Lung (tissue), 12 donors: ENCODE measurements around the gene PFDN6. TPM values are rescaled to one million over a fixed set of nuclear protein-coding genes. Genes with fewer than 3 reads are reported as not detected.
"Not testable (repeated sequence)": the region's sequence is repeated elsewhere in the genome, so short reads cannot be mapped to it uniquely, and the experiment has no call there.

Experiments
- ATAC-seq: fragments of 200-7000 bp; cut with Tn5 transposase; one replicate; pipeline ENCODE4 v1.9.1; 2020; ENCODE audit warnings: moderate number of reproducible peaks; ENCODE audit not compliant: insufficient read depth, low FRiP score
- DNase-seq, 3 donors: peaks; one replicate each; pipeline ENCODE4 v3.0.0-alpha.2; 2013 to 2017
- H3K27ac ChIP-seq, 2 donors: one replicate each; pipeline ENCODE4 v1.5.1; 2013; ENCODE audit warnings: mild to moderate bottlenecking in 2 of 2, moderate library complexity in 2 of 2, control low read depth in 1 of 2, inconsistent platforms in 1 of 2, low read depth in 1 of 2, low read length in 1 of 2
- H3K27me3 ChIP-seq, 3 donors: one replicate each; pipeline ENCODE4 v1.5.1; 2013; ENCODE audit warnings: low read length in 2 of 3; ENCODE audit not compliant: control insufficient read depth in 3 of 3, insufficient read depth in 3 of 3
- H3K36me3 ChIP-seq, 4 donors: one replicate each; pipeline ENCODE4 v1.5.1; 2013; ENCODE audit warnings: low read length in 4 of 4, mild to moderate bottlenecking in 1 of 4, moderate library complexity in 1 of 4; ENCODE audit not compliant: control insufficient read depth in 4 of 4, insufficient read depth in 4 of 4
- H3K4me1 ChIP-seq, 5 donors: one replicate each; pipeline ENCODE4 v1.5.1; 2013; ENCODE audit warnings: low read length in 5 of 5, mild to moderate bottlenecking in 2 of 5, moderate library complexity in 1 of 5; ENCODE audit not compliant: control insufficient read depth in 5 of 5, insufficient read depth in 5 of 5
- H3K4me3 ChIP-seq: one replicate; pipeline ENCODE4 v1.5.1; 2013; ENCODE audit warnings: mild to moderate bottlenecking, control low read depth, moderate library complexity
- H3K9ac ChIP-seq, 2 donors: one replicate each; pipeline ENCODE4 v1.5.1; 2013; ENCODE audit warnings: low read length in 2 of 2, control low read depth in 1 of 2; ENCODE audit not compliant: insufficient read depth in 1 of 2
- H3K9me3 ChIP-seq, 4 donors: one replicate each; pipeline ENCODE4 v1.5.1; 2013; ENCODE audit warnings: low read length in 3 of 4, mild to moderate bottlenecking in 1 of 4, moderate library complexity in 1 of 4; ENCODE audit not compliant: control insufficient read depth in 4 of 4, insufficient read depth in 3 of 4
- WGBS, 2 donors: extraction: QIAGEN DNeasy Blood & Tissue Kit; methylation state at CpG; one replicate each; pipeline ENCODE4 v1.1.7; 2013; 5-methylcytosine and 5-hydroxymethylcytosine counted together
- polyA plus RNA-seq, 2 donors: library from polyadenylated mRNA; stranded (reverse); fragments of 200-250 nt; gene quantifications; one replicate each; pipeline ENCODE4 v1.2.1, GENCODE V29; 2013
- total RNA-seq, 2 donors: library from RNA; depleted of rRNA in 1 of 2; stranded (reverse); fragments of >200 nt in 1 of 2; gene quantifications; one replicate each; pipeline ENCODE4 v1.2.1, GENCODE V29; 2014 to 2021
- TF ChIP-seq, protein P1 (sequence below): IDR thresholded peaks from 2 replicates; pipeline ENCODE4 v1.5.1; 2012; ENCODE audit warnings: mild to moderate bottlenecking; ENCODE audit errors: control extremely low read depth, extremely low read depth
- donor health status: control.
- donor health status: control.
- donor health status: Bipolar disorder and iron deficiency.
- donor health status: healthy.
- donor health status: DM: yes; HTN: yes; CAD: no.

The PFDN6 gene
- total and polyA plus RNA-seq, 4 donors = 21.8 to 377 (median 77.7) TPM

DNA sequence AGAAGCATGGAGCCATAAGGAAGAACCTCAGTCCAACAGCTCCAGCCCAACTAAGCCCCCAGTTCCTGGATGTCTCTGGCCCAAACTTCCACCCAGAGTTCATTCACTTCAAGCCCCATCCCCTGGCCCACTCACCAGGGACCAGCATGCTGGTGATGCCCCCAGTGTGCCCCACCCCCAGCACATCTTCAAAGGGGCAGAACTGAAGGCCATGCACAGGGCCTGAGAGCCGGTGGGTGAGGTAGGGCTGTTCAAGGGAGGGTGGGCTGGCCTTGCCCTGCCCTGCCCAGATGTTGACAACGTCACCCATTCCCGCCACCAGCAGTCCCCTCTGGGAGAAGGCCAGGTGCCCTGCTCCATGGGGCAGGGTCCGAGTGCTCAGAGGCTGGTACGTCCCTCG is 8.9 kb upstream of the PFDN6 start:
- ATAC-seq (no peak), DNase-seq (no peak)
- peaks cover 0 to 1% (median 0%) of the 10 kb centered on the region in 4 donors for H3K9me3 ChIP-seq
- WGBS, 2 donors = 88 to 97% methylated on average over 6 of the region's 6 CpGs
- peaks cover 0 to 14% (median 6%) of the 10 kb centered on the region in 5 donors for H3K4me1 ChIP-seq
- peaks cover 8 to 36% (median 11%) of the 10 kb centered on the region in 4 donors for H3K36me3 ChIP-seq
- no peak overlapping the region for H3K4me3 ChIP-seq
- no peak overlapping the region for H3K9ac ChIP-seq
- no peak overlapping the region for H3K27ac ChIP-seq
- H3K27me3 ChIP-seq = no peaks in the 10 kb centered on the region
- TF ChIP-seq, protein P1, sequence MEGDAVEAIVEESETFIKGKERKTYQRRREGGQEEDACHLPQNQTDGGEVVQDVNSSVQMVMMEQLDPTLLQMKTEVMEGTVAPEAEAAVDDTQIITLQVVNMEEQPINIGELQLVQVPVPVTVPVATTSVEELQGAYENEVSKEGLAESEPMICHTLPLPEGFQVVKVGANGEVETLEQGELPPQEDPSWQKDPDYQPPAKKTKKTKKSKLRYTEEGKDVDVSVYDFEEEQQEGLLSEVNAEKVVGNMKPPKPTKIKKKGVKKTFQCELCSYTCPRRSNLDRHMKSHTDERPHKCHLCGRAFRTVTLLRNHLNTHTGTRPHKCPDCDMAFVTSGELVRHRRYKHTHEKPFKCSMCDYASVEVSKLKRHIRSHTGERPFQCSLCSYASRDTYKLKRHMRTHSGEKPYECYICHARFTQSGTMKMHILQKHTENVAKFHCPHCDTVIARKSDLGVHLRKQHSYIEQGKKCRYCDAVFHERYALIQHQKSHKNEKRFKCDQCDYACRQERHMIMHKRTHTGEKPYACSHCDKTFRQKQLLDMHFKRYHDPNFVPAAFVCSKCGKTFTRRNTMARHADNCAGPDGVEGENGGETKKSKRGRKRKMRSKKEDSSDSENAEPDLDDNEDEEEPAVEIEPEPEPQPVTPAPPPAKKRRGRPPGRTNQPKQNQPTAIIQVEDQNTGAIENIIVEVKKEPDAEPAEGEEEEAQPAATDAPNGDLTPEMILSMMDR = no peak

DNA sequence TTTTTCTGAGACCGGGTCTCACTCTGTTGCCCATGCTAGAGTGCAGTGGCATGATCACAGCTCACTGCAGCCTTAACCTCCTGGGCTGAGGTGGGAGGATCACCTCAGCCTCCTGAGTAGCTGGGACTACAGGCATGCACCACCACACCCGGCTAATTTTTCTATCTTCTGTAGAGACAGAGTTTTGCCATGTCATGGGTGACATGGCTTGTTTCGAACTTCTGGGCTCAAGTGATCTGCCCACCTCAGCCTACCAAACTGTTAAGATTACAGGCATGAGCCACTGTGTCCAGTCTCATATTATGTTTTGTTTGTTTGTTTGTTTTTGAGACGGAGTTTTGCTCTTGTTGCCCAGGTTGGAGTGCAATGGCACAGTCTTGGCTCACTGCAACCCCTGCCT is 4.2 kb upstream of the PFDN6 start:
- WGBS, 2 donors = 93 to 95% methylated on average over 4 of the region's 4 CpGs
- H3K4me1 ChIP-seq = peaks cover 0 to 14% (median 10%) of the 10 kb centered on the region in 5 donors
- not testable (repeated sequence) for ATAC-seq, H3K4me3 ChIP-seq, H3K9me3 ChIP-seq, DNase-seq, H3K27ac ChIP-seq, H3K9ac ChIP-seq, H3K27me3 ChIP-seq
- H3K36me3 ChIP-seq = peaks cover 4 to 29% (median 13%) of the 10 kb centered on the region in 4 donors

DNA sequence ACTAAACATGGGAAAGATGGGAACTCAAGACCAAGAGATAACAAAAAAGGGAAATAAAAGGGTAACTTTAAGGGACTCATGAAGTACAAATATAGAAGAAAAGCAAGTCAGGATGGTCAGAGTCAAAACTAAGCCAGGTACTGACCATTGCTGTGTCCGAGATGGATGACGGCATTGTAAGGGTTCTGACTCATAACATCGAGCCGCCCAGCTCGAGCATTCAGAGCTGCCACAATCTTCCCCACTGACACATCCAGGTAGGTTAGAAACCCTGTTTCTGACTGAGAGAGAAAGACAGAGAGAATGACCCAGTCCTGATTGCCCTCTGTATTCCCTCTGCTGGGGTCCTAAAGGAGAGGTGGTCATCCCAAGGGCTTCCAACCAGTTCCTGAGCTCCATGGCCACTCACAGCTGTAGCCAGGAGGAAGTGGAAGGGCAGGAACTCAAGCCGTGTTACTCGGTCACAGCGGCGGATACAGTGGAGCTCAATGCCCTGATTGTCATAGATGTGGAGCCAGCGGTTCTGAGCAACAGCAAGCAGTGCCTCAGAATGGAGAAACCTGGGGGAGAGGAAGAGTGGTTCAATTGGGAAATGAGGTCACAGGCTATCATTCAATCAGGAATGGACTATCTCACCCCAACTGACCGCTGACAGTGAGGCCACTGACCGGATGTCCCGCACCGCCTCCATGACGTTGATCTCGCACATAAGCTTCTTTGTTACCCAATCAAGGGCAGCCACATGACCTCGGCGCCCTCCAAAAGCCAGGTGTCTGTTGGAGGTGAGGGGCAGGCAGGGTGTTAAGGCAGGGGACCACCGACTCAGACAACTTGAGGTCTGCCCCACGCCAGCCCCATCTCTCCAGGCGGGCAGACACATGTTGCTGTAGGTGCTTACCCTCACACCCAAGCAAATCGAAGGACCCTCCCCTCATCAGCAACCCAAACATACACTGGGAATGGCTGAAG is 2.2 kb upstream of the PFDN6 start:
- Histone ChIP-seq H3K36me3 (peaks cover 8 to 28% (median 21%) of the 10 kb centered on the region in 4 donors), H3K27me3 (no peaks in the 10 kb centered on the region), H3K9me3 (peaks cover 0 to 1% (median 0%) of the 10 kb centered on the region in 4 donors), H3K4me3 (no peak overlapping the region), H3K4me1 (peaks cover 0 to 16% (median 15%) of the 10 kb centered on the region in 5 donors), H3K27ac (no peak overlapping the region), H3K9ac (no peak overlapping the region)
- no peak for DNase-seq
- no peak for ATAC-seq
- 92 to 94% methylated on average over 22 of the region's 22 CpGs for WGBS, 2 donors
- TF ChIP-seq, protein P1 = no peak
